HG02981 (cell line): ENCODE measurements around the gene SMG9.

ENCODE experiments used
- ATAC-seq: cut with Tn5 transposase; IDR thresholded peaks from one replicate; pipeline ENCODE4 v1.9.1; 2021; ENCODE audit warnings: mild to moderate bottlenecking, moderate library complexity; ENCODE audit not compliant: unreplicated experiment

SMG9 gene

GRCh38 chr19:43726736-43727592 is 27.8 kb downstream of the SMG9 start:
- no peak for ATAC-seq

GRCh38 chr19:43725468-43725867 is 29.3 kb downstream of the SMG9 start:
- ATAC-seq: no peak

- ATAC-seq: no peak
These were observed 29.9 kb downstream of the SMG9 start for GRCh38 chr19:43724896-43725295.

- ATAC-seq: no peak
These were observed 31.2 kb downstream of the SMG9 start for GRCh38 chr19:43723588-43723987.

- ATAC-seq: no peak
These were observed 33.2 kb downstream of the SMG9 start for GRCh38 chr19:43721469-43722048.

- no peak for ATAC-seq
These were observed 33.8 kb downstream of the SMG9 start for GRCh38 chr19:43720936-43721335.

GRCh38 chr19:43719918-43720317 is 34.8 kb downstream of the SMG9 start:
- ATAC-seq: no peak

- ATAC-seq: no peak
These were observed 35.3 kb downstream of the SMG9 start for GRCh38 chr19:43719378-43719868.

GRCh38 chr19:43718627-43719377 is 36.0 kb downstream of the SMG9 start:
- no peak for ATAC-seq

- no peak for ATAC-seq
These were observed 39.0 kb downstream of the SMG9 start, which contains the start of gene IRGC for GRCh38 chr19:43715776-43716175. Gene IRGC, plus strand, starts transcription at chr19:43716076. Its CDS starts 2,483 bp downstream, at chr19:43718559.

- ATAC-seq: no peak
These were observed 41.6 kb downstream of the SMG9 start for GRCh38 chr19:43713208-43713607.

GRCh38 chr19:43711751-43712355 is 42.9 kb downstream of the SMG9 start:
- no peak for ATAC-seq

GRCh38 chr19:43708716-43709115 is 46.0 kb downstream of the SMG9 start:
- no peak for ATAC-seq

- ATAC-seq: no peak
These were observed 47.5 kb downstream of the SMG9 start for GRCh38 chr19:43707158-43707712.

- ATAC-seq: no peak
These were observed 49.0 kb downstream of the SMG9 start for GRCh38 chr19:43705729-43706128.

- ATAC-seq: no peak
These were observed 50.6 kb downstream of the SMG9 start for GRCh38 chr19:43704002-43704705.

- ATAC-seq: no peak
These were observed 54.3 kb downstream of the SMG9 start for GRCh38 chr19:43700395-43701000.

- ATAC-seq: no peak
These were observed 55.0 kb downstream of the SMG9 start for GRCh38 chr19:43699506-43700394.

GRCh38 chr19:43697295-43697694 is 57.5 kb downstream of the SMG9 start:
- no peak for ATAC-seq
